Lung (tissue), 12 donors: ENCODE results near the gene CACFD1. TPM values are rescaled to one million over a fixed set of nuclear protein-coding genes. Genes with fewer than 3 reads are reported as not detected.

Experiments used
- ATAC-seq: fragments of 200-7000 bp; cut with Tn5 transposase; one replicate; pipeline ENCODE4 v1.9.1; 2020; ENCODE audit warnings: moderate number of reproducible peaks; ENCODE audit not compliant: insufficient read depth, low FRiP score
- DNase-seq, 3 donors: peaks; one replicate each; pipeline ENCODE4 v3.0.0-alpha.2; 2013 to 2017
- H3K27ac ChIP-seq, 2 donors: one replicate each; pipeline ENCODE4 v1.5.1; 2013; ENCODE audit warnings: mild to moderate bottlenecking in 2 of 2, moderate library complexity in 2 of 2, control low read depth in 1 of 2, inconsistent platforms in 1 of 2, low read depth in 1 of 2, low read length in 1 of 2
- H3K27me3 ChIP-seq, 3 donors: one replicate each; pipeline ENCODE4 v1.5.1; 2013; ENCODE audit warnings: low read length in 2 of 3; ENCODE audit not compliant: control insufficient read depth in 3 of 3, insufficient read depth in 3 of 3
- H3K36me3 ChIP-seq, 4 donors: one replicate each; pipeline ENCODE4 v1.5.1; 2013; ENCODE audit warnings: low read length in 4 of 4, mild to moderate bottlenecking in 1 of 4, moderate library complexity in 1 of 4; ENCODE audit not compliant: control insufficient read depth in 4 of 4, insufficient read depth in 4 of 4
- H3K4me1 ChIP-seq, 5 donors: one replicate each; pipeline ENCODE4 v1.5.1; 2013; ENCODE audit warnings: low read length in 5 of 5, mild to moderate bottlenecking in 2 of 5, moderate library complexity in 1 of 5; ENCODE audit not compliant: control insufficient read depth in 5 of 5, insufficient read depth in 5 of 5
- H3K4me3 ChIP-seq: one replicate; pipeline ENCODE4 v1.5.1; 2013; ENCODE audit warnings: mild to moderate bottlenecking, control low read depth, moderate library complexity
- H3K9ac ChIP-seq, 2 donors: one replicate each; pipeline ENCODE4 v1.5.1; 2013; ENCODE audit warnings: low read length in 2 of 2, control low read depth in 1 of 2; ENCODE audit not compliant: insufficient read depth in 1 of 2
- H3K9me3 ChIP-seq, 4 donors: one replicate each; pipeline ENCODE4 v1.5.1; 2013; ENCODE audit warnings: low read length in 3 of 4, mild to moderate bottlenecking in 1 of 4, moderate library complexity in 1 of 4; ENCODE audit not compliant: control insufficient read depth in 4 of 4, insufficient read depth in 3 of 4
- WGBS, 2 donors: extraction: QIAGEN DNeasy Blood & Tissue Kit; methylation state at CpG; one replicate each; pipeline ENCODE4 v1.1.7; 2013; 5-methylcytosine and 5-hydroxymethylcytosine counted together
- polyA plus RNA-seq, 2 donors: library from polyadenylated mRNA; stranded (reverse); fragments of 200-250 nt; gene quantifications; one replicate each; pipeline ENCODE4 v1.2.1, GENCODE V29; 2013
- total RNA-seq, 2 donors: library from RNA; depleted of rRNA in 1 of 2; stranded (reverse); fragments of >200 nt in 1 of 2; gene quantifications; one replicate each; pipeline ENCODE4 v1.2.1, GENCODE V29; 2014 to 2021
- TF ChIP-seq, protein P1 (sequence below): IDR thresholded peaks from 2 replicates; pipeline ENCODE4 v1.5.1; 2012; ENCODE audit warnings: mild to moderate bottlenecking; ENCODE audit errors: control extremely low read depth, extremely low read depth
- donor health status: control.
- donor health status: control.
- donor health status: Bipolar disorder and iron deficiency.
- donor health status: healthy.
- donor health status: DM: yes; HTN: yes; CAD: no.

CACFD1 gene
- total and polyA plus RNA-seq, 4 donors = 18.7 to 46.1 (median 32.1) TPM

DNA sequence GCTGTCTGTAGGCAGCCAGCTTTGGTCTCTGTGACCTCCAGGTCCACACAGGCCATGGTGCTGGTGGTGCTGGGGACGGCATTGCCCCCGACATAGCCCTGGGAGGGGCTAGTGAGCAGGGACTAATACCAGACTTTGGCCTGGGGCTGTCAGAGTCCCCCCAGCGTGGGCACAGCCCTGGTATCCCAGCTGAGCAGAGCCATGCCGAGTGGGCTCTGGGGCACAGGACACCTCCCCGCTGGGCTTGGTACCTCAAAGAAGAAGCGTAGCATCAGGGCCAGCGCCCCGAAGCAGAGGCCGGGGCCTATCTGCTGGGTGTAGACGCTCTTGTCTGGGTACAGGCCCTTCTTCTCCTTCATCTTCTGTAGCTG lies 55.4 kb downstream of the CACFD1 start:
- H3K9me3 ChIP-seq = peaks cover 0 to 3% (median 0%) of the 10 kb centered on the region in 4 donors
- H3K36me3 ChIP-seq = no peaks in the 10 kb centered on the region
- H3K4me1 ChIP-seq = peaks cover 0 to 57% (median 14%) of the 10 kb centered on the region in 5 donors
- no peak overlapping the region for H3K27ac ChIP-seq
- ATAC-seq = no peak
- DNase-seq = no peak
- 93% methylated on average over 10 of the region's 10 CpGs for WGBS, 2 donors
- H3K4me3 ChIP-seq = no peak overlapping the region
- no peak overlapping the region for H3K9ac ChIP-seq
- H3K27me3 ChIP-seq = no peaks in the 10 kb centered on the region
- TF ChIP-seq, protein P1, sequence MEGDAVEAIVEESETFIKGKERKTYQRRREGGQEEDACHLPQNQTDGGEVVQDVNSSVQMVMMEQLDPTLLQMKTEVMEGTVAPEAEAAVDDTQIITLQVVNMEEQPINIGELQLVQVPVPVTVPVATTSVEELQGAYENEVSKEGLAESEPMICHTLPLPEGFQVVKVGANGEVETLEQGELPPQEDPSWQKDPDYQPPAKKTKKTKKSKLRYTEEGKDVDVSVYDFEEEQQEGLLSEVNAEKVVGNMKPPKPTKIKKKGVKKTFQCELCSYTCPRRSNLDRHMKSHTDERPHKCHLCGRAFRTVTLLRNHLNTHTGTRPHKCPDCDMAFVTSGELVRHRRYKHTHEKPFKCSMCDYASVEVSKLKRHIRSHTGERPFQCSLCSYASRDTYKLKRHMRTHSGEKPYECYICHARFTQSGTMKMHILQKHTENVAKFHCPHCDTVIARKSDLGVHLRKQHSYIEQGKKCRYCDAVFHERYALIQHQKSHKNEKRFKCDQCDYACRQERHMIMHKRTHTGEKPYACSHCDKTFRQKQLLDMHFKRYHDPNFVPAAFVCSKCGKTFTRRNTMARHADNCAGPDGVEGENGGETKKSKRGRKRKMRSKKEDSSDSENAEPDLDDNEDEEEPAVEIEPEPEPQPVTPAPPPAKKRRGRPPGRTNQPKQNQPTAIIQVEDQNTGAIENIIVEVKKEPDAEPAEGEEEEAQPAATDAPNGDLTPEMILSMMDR = no peak

DNA sequence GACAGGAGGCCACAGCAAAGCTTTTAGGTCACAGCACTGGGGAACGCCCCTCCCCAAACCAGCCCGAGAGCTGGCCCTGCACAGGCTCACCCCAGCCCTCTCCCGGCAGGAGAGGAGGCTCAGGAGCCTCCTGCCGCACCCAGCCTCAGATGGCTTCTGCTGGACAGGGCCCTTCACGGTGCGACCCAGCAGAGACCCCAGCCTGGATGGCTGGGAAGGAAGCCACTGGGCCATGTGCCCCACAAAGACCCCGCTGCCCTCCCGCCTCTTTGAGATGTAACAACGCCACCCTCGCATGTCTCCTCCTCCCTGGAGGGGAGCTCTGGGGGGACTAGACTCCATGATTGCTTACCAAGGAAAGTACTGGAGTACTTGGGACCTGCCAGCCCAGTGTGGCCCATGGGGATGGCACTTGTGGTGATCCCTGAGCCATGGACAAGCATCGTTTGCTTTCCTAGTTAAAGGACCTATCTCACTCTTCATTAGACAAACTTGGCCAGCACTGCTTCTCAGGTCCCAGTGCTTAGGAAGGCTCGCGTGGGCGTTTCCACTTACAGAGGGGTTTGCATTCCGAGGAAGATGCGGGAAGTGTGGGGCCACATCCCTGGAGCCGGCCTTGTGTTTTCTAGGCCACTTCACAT lies 56.0 kb downstream of the CACFD1 start:
- no peaks in the 10 kb centered on the region for H3K36me3 ChIP-seq
- no peak for ATAC-seq
- WGBS, 2 donors = 88 to 92% methylated on average over 17 of the region's 17 CpGs

DNA sequence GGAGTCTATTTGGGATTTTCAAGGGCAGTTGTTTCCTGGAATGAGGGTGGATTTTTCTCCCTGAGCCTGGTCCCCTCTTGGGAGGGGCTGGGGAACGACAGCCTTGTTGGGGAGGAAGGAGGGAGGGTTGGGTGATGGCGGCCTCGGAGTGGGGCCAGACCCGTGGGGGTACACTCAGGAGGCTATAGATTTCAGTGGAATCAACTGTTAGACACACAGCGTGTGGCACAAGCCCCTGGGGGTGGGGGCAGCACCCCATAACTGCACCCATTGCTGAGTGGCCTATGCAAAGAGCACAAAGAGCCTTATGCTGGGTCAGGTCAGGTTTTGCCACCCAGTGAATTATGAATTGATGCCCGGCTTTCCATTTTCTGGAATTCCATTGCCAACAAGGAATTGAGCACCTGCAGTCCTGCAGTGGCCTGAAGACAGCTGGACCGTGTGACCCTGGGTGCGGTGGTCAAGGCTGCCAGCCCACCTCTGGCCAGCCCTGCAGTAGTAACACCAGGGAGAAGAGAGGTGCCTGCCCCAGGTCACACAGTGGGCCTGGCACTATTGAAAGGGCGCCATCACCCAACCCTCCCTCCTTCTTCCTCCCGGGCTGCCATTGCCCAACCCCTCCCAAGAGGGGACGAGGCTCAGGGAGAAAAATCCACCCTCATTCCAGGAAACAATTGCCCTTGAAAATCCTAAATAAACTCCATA lies 56.6 kb downstream of the CACFD1 start:
- Histone ChIP-seq H3K27ac (no peak overlapping the region), H3K27me3 (no peaks in the 10 kb centered on the region), H3K4me3 (no peak overlapping the region), H3K9ac (no peak overlapping the region), H3K9me3 (peaks cover 0 to 3% (median 0%) of the 10 kb centered on the region in 4 donors), H3K4me1 (peaks cover 0 to 62% (median 14%) of the 10 kb centered on the region in 5 donors), H3K36me3 (no peaks in the 10 kb centered on the region)
- 78 to 85% methylated on average over 11 of the region's 11 CpGs for WGBS, 2 donors
- ATAC-seq = no peak
- TF ChIP-seq, protein P1 = no peak
- DNase-seq = no peak

More for the DNA sequence above, 56.0 kb downstream of the CACFD1 start:
- no peak overlapping the region for H3K4me3 ChIP-seq
- peaks cover 0 to 56% (median 14%) of the 10 kb centered on the region in 5 donors for H3K4me1 ChIP-seq
- DNase-seq = no peak
- H3K9ac ChIP-seq = no peak overlapping the region
- no peak overlapping the region for H3K27ac ChIP-seq
- peaks cover 0 to 3% (median 0%) of the 10 kb centered on the region in 4 donors for H3K9me3 ChIP-seq
- H3K27me3 ChIP-seq = no peaks in the 10 kb centered on the region
- TF ChIP-seq, protein P1 = no peak
